ENCODE results near the gene SPACA9. TPM values are rescaled to one million over a fixed set of nuclear protein-coding genes. Genes with fewer than 3 reads are reported as not detected.

The SPACA9 gene
- total RNA-seq, 3 donors from 2014 or later (not counting 1 experiment from before 2014, with no cell fraction given), result 1.1 to 1.6 (median 1.4) TPM

DNA sequence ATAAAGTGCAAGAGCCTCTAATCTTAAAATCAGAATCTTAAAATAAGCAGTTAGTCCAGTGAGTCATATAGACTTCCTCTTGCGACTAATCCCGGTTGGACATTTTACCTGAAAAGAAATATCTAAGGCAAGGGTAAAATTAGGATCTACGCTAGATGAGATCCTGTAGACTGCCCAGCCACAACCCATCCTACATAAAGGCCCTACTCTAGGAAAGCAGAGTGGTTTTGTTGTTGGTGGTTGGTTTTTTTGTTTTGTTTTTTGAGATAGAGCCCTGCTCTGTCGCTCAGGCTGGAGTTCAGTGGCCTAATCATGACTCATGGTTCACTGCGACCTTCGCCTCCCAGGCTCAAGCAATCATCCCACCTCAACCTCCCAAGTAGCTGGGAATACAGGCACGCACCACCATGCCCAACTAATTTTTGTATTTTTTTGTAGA is 58.8 kb downstream of the SPACA9 start:
- TF ChIP-seq, protein P1, sequence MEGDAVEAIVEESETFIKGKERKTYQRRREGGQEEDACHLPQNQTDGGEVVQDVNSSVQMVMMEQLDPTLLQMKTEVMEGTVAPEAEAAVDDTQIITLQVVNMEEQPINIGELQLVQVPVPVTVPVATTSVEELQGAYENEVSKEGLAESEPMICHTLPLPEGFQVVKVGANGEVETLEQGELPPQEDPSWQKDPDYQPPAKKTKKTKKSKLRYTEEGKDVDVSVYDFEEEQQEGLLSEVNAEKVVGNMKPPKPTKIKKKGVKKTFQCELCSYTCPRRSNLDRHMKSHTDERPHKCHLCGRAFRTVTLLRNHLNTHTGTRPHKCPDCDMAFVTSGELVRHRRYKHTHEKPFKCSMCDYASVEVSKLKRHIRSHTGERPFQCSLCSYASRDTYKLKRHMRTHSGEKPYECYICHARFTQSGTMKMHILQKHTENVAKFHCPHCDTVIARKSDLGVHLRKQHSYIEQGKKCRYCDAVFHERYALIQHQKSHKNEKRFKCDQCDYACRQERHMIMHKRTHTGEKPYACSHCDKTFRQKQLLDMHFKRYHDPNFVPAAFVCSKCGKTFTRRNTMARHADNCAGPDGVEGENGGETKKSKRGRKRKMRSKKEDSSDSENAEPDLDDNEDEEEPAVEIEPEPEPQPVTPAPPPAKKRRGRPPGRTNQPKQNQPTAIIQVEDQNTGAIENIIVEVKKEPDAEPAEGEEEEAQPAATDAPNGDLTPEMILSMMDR (IDR thresholded peaks at IDR 0.05), result no peak
- H3K36me3 ChIP-seq (ENCODE audit: control insufficient read depth, insufficient read depth, low read length), result peaks cover 8% of the 10 kb centered on the region
- no peak overlapping the region for H3K4me3 ChIP-seq (ENCODE audit: low read length)
- no peak for ATAC-seq
- H3K4me3 Mint-ChIP-seq, result no peak overlapping the region
- no peaks in the 10 kb centered on the region for H3K9me3 Mint-ChIP-seq
- intact Hi-C loops (cut with micrococcal nuclease), result no loop called here
- no peaks in the 10 kb centered on the region for H3K9me3 ChIP-seq (ENCODE audit: control insufficient read depth, insufficient read depth, low read length)
- WGBS (ENCODE audit: insufficient coverage), result 90% methylated on average over 6 of the region's 7 CpGs
- DNase-seq, result no peak
- H3K36me3 Mint-ChIP-seq, result no peaks in the 10 kb centered on the region
- H3K27me3 ChIP-seq (ENCODE audit: control insufficient read depth, insufficient read depth, low read length), result no peaks in the 10 kb centered on the region
- peaks cover 0 to 9% of the 10 kb centered on the region in 2 donors for H3K4me1 Mint-ChIP-seq
- no peaks in the 10 kb centered on the region for H3K4me1 ChIP-seq (ENCODE audit: control insufficient read depth, insufficient read depth, low read length)
- no peaks in the 10 kb centered on the region for H3K27me3 Mint-ChIP-seq (ENCODE audit: low read depth in 2 of 2)
- H3K27ac ChIP-seq (ENCODE audit: low read length), result no peak overlapping the region
- no peak overlapping the region for H3K27ac Mint-ChIP-seq

DNA sequence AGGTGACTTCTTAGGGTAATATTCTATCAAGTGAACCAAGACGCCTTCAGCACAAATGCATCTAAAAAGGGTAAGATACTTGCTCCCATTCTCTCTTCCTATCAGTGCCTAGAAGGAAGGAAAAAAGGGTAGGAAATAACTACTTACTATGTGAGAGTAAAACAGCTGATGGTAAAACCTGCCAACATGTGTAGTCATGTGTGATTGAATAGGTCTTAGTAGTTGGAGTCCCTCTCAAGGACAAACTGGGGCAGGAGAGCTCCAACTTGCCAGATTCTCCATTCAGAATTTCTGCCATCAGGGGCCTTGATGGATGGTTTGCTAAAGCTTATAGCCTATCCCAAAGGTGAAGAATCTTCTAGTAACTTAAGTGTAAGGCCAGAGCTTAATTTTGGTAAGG is 60.5 kb downstream of the SPACA9 start:
- TF ChIP-seq, protein P1 (IDR thresholded peaks at IDR 0.05), result no peak
- Histone ChIP-seq H3K27ac (ENCODE audit: low read length) (no peak overlapping the region), H3K4me3 (ENCODE audit: low read length) (no peak overlapping the region), H3K36me3 (ENCODE audit: control insufficient read depth, insufficient read depth, low read length) (peaks cover 2% of the 10 kb centered on the region), H3K9me3 (ENCODE audit: control insufficient read depth, insufficient read depth, low read length) (no peaks in the 10 kb centered on the region), H3K27me3 (ENCODE audit: control insufficient read depth, insufficient read depth, low read length) (no peaks in the 10 kb centered on the region), H3K4me1 (ENCODE audit: control insufficient read depth, insufficient read depth, low read length) (peaks cover 9% of the 10 kb centered on the region)
- DNase-seq (no peak), ATAC-seq (no peak)
- H3K36me3 Mint-ChIP-seq, result no peaks in the 10 kb centered on the region
- no peaks in the 10 kb centered on the region for H3K9me3 Mint-ChIP-seq
- H3K27ac Mint-ChIP-seq, result no peak overlapping the region
- intact Hi-C loops (cut with micrococcal nuclease), result no loop called here
- H3K4me3 Mint-ChIP-seq, result no peak overlapping the region
- H3K4me1 Mint-ChIP-seq, result peaks cover 10 to 17% of the 10 kb centered on the region in 2 donors
- H3K27me3 Mint-ChIP-seq (ENCODE audit: low read depth in 2 of 2), result no peaks in the 10 kb centered on the region
- WGBS (ENCODE audit: insufficient coverage), result 100% methylated on average over 1 of the region's 1 CpG

Other genes with a start within 250 kb of the SPACA9 start
- 10 to 100 TPM in 2 of 3 donors, 1 to 10 TPM in 1; 6.5 to 12.2 (median 11.5) TPM for gene DDX31, start 208.9 kb upstream of the SPACA9 start, total RNA-seq
- gene GTF3C4, start 208.4 kb upstream of the SPACA9 start, total RNA-seq, result 10 to 100 TPM; 11.0 to 12.7 (median 12.6) TPM
- gene AK8, start 614 bp upstream of the SPACA9 start, total RNA-seq, result under 1 TPM; 0.14 to 0.21 (median 0.18) TPM
- 10 to 100 TPM; 58.0 to 73.5 (median 63.3) TPM for gene TSC1, start 65.7 kb downstream of the SPACA9 start, total RNA-seq
- 1 to 10 TPM in 2 of 3 donors, under 1 TPM in 1; 0.41 to 3.3 (median 2.8) TPM for gene GFI1B, start 99.8 kb downstream of the SPACA9 start, total RNA-seq
- gene GTF3C5, start 152.1 kb downstream of the SPACA9 start, total RNA-seq, result 10 to 100 TPM; 52.6 to 69.2 (median 60.4) TPM
- gene CEL, start 183.1 kb downstream of the SPACA9 start, total RNA-seq, result under 1 TPM; 0.18 to 0.68 (median 0.42) TPM
- gene RALGDS, start 242.3 kb downstream of the SPACA9 start, total RNA-seq, result 100 to 1,000 TPM; 206 to 250 (median 208) TPM